ENCODE data around the gene MRPL42.
"Not testable (repeated sequence)": the region's sequence is repeated elsewhere in the genome, so short reads cannot be mapped to it uniquely, and the experiment has no call there.

MRPL42 gene

GRCh38 chr12:93447555-93448290 lies 19.6 kb upstream of the MRPL42 start:
- no peak for DNase-seq

- DNase-seq = no peak
Measured at GRCh38 chr12:93448796-93449195, 18.5 kb upstream of the MRPL42 start.

- DNase-seq = no peak
Measured at GRCh38 chr12:93449277-93449676, 18.0 kb upstream of the MRPL42 start.

- no peak for DNase-seq
Measured at GRCh38 chr12:93451423-93452158, 15.7 kb upstream of the MRPL42 start.

GRCh38 chr12:93453633-93454032 lies 13.7 kb upstream of the MRPL42 start:
- DNase-seq = no peak

- DNase-seq = no peak
Measured at GRCh38 chr12:93456077-93456476, 11.2 kb upstream of the MRPL42 start.

GRCh38 chr12:93459097-93459496 lies 8.2 kb upstream of the MRPL42 start:
- DNase-seq = no peak

GRCh38 chr12:93460003-93460402 lies 7.3 kb upstream of the MRPL42 start:
- no peak for DNase-seq

GRCh38 chr12:93460902-93461301 lies 6.4 kb upstream of the MRPL42 start:
- no peak for DNase-seq

GRCh38 chr12:93461503-93461902 lies 5.8 kb upstream of the MRPL42 start:
- DNase-seq = no peak

GRCh38 chr12:93465841-93466240 lies 1.5 kb upstream of the MRPL42 start:
- no peak for DNase-seq

- no peak for DNase-seq
Measured at GRCh38 chr12:93466625-93467350, 526 bp upstream of the MRPL42 start.

- DNase-seq = no peak
Measured at GRCh38 chr12:93468008-93468371, 676 bp downstream of the MRPL42 start.

GRCh38 chr12:93469386-93469785 lies 2.1 kb downstream of the MRPL42 start:
- no peak for DNase-seq

- DNase-seq = no peak
Measured at GRCh38 chr12:93476555-93476954, 9.2 kb downstream of the MRPL42 start.

GRCh38 chr12:93482721-93483120 lies 15.4 kb downstream of the MRPL42 start:
- DNase-seq = no peak

GRCh38 chr12:93483151-93483807 lies 16.0 kb downstream of the MRPL42 start:
- DNase-seq = no peak

- no peak for DNase-seq
Measured at GRCh38 chr12:93484315-93484981, 17.1 kb downstream of the MRPL42 start.

GRCh38 chr12:93492808-93493207 lies 25.5 kb downstream of the MRPL42 start:
- DNase-seq = not testable (repeated sequence)

- DNase-seq = no peak
Measured at GRCh38 chr12:93494096-93494495, 26.8 kb downstream of the MRPL42 start.

- DNase-seq = no peak
Measured at GRCh38 chr12:93497456-93497855, 30.1 kb downstream of the MRPL42 start.

- DNase-seq = not testable (repeated sequence)
Measured at GRCh38 chr12:93498813-93499212, 31.5 kb downstream of the MRPL42 start.

GRCh38 chr12:93500201-93500600 lies 32.9 kb downstream of the MRPL42 start:
- DNase-seq = no peak

All from GF-D8 (cell line).